Measurements from ENCODE around the gene CXCL1.

GRCh38 chr4:73883306-73883705 lies 14.1 kb downstream of the CXCL1 start:
- TF ChIP-seq CTCF (IDR thresholded peaks at IDR 0.05) (no peak), EZH2 (IDR thresholded peaks at IDR 0.05; ENCODE audit: borderline replicate concordance, insufficient read depth, low read depth, low read length, poor library complexity, severe bottlenecking) (no peak)
